ENCODE results near the gene SUSD4. TPM values are rescaled to one million over a fixed set of nuclear protein-coding genes. Genes with fewer than 3 reads are reported as not detected.

SUSD4 gene
- total and polyA plus RNA-seq, 2 of the 4 experiments (the other 2 are of a cell fraction) = 1.8 to 2.7 TPM

DNA sequence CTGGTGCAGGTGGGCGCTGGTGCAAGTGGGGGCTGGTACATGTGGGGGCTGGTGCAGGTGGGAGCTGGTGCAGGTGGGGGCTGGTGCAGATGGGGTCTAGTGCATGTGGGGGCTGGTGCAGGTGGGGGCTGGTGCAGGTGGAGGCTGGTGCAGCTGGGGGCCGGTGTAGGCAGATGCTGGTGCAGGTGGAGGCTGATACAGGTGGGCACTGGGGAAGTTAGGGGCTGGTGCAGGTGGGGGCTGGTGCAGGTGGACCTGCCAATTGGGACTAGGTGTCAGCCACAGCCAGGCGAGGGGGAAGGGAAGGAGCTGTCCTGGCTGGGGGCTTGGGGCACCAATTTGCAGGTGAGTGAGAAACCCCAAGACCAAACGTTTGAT is 174.5 kb downstream of the SUSD4 start:
- H2BK120ac ChIP-seq (ENCODE audit: low read depth, low read length) = no peak overlapping the region
- H4K20me1 ChIP-seq (ENCODE audit: insufficient read depth, low read length) = no peaks in the 10 kb centered on the region
- H3K36me3 ChIP-seq (ENCODE audit: control insufficient read depth, insufficient read depth, low read length) = no peaks in the 10 kb centered on the region
- no peak overlapping the region for H3K14ac ChIP-seq (replicated peaks; ENCODE audit: low read depth, low read length)
- H3K4me1 ChIP-seq (ENCODE audit: control insufficient read depth, insufficient read depth, low read length) = no peaks in the 10 kb centered on the region
- ChIA-PET CTCF (no interaction called here), POLR2A (ENCODE audit: unreplicated experiment) (no interaction called here)
- H2AK9ac ChIP-seq (replicated peaks; ENCODE audit: low read depth, low read length, poor library complexity) = no peak overlapping the region
- H3K4me3 ChIP-seq (ENCODE audit: insufficient read depth, low read depth, low read length) = no peak overlapping the region
- H2BK15ac ChIP-seq (ENCODE audit: low read depth, low read length) = no peak overlapping the region
- H3K9me1 ChIP-seq (ENCODE audit: insufficient read depth, low read length) = no peaks in the 10 kb centered on the region
- no peak overlapping the region for H2BK20ac ChIP-seq (ENCODE audit: low read depth, low read length)
- 92% methylated on average over 2 of the region's 4 CpGs; no CpG with 5 or more reads in 1 of the 2 experiments for WGBS, 2 experiments (ENCODE audit: extremely low coverage in 2 of 2, insufficient read length in 1 of 2)
- TF ChIP-seq NFE2L2 (IDR thresholded peaks at IDR 0.05; ENCODE audit: low read depth, low read length) (no peak), RCOR1 (IDR thresholded peaks at IDR 0.05; ENCODE audit: insufficient replicate concordance, low read length) (no peak), POLR2A (IDR thresholded peaks at IDR 0.05; ENCODE audit: low read depth, low read length) (no peak), MAZ (IDR thresholded peaks at IDR 0.05; ENCODE audit: borderline replicate concordance, low read depth, low read length) (no peak), RFX5 (IDR thresholded peaks at IDR 0.05; ENCODE audit: low read depth, low read length) (no peak), BHLHE40 (IDR thresholded peaks at IDR 0.05; ENCODE audit: low read depth, low read length) (no peak), RAD21 (IDR thresholded peaks at IDR 0.05; ENCODE audit: low read length) (no peak), CEBPB (IDR thresholded peaks at IDR 0.05; ENCODE audit: low read depth, low read length) (no peak), FOS (IDR thresholded peaks at IDR 0.05; ENCODE audit: low read depth, low read length) (no peak)
- TF ChIP-seq, protein P1, sequence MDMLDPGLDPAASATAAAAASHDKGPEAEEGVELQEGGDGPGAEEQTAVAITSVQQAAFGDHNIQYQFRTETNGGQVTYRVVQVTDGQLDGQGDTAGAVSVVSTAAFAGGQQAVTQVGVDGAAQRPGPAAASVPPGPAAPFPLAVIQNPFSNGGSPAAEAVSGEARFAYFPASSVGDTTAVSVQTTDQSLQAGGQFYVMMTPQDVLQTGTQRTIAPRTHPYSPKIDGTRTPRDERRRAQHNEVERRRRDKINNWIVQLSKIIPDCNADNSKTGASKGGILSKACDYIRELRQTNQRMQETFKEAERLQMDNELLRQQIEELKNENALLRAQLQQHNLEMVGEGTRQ (IDR thresholded peaks at IDR 0.05; ENCODE audit: low read depth, low read length) = no peak
- TF ChIP-seq, protein P2, sequence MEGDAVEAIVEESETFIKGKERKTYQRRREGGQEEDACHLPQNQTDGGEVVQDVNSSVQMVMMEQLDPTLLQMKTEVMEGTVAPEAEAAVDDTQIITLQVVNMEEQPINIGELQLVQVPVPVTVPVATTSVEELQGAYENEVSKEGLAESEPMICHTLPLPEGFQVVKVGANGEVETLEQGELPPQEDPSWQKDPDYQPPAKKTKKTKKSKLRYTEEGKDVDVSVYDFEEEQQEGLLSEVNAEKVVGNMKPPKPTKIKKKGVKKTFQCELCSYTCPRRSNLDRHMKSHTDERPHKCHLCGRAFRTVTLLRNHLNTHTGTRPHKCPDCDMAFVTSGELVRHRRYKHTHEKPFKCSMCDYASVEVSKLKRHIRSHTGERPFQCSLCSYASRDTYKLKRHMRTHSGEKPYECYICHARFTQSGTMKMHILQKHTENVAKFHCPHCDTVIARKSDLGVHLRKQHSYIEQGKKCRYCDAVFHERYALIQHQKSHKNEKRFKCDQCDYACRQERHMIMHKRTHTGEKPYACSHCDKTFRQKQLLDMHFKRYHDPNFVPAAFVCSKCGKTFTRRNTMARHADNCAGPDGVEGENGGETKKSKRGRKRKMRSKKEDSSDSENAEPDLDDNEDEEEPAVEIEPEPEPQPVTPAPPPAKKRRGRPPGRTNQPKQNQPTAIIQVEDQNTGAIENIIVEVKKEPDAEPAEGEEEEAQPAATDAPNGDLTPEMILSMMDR (conservative IDR thresholded peaks at IDR 0.05; ENCODE audit: low read depth, low read length) = no peak
- no peaks in the 10 kb centered on the region for H3K79me1 ChIP-seq (ENCODE audit: low read depth in 1 of 2, low read length in 2 of 2)
- H3K27me3 ChIP-seq (ENCODE audit: control insufficient read depth, insufficient read depth, low read length) = peaks cover 7% of the 10 kb centered on the region
- dilution Hi-C loops (cut with HindIII; ENCODE audit: low sequenced_read_pairs, unreplicated experiment) = no loop called here
- H3K9me3 ChIP-seq (ENCODE audit: control insufficient read depth, insufficient read depth, low read length) = no peaks in the 10 kb centered on the region
- no peak overlapping the region for H2AK5ac ChIP-seq (ENCODE audit: low read depth, low read length)
- H4K91ac ChIP-seq (ENCODE audit: insufficient read depth, low read depth, low read length) = no peak overlapping the region
- H4K8ac ChIP-seq (ENCODE audit: low read depth in 2 of 2, low read length in 2 of 2) = no peak overlapping the region
- H3K4me2 ChIP-seq (ENCODE audit: low read depth, low read length) = no peak overlapping the region
- intact Hi-C loops (cut with micrococcal nuclease) = no loop called here
- no TSS peak for BruUV-seq (replicated peaks)
- no peak overlapping the region for H4K5ac ChIP-seq (ENCODE audit: low read depth, low read length)
- no peak overlapping the region for H3K27ac ChIP-seq (ENCODE audit: insufficient read depth, low read length)
- no peak overlapping the region for H3K23ac ChIP-seq (ENCODE audit: low read depth, low read length)
- no peak overlapping the region for H3K4ac ChIP-seq (ENCODE audit: low read depth, low read length)
- DNase-seq = no peak
- no peak overlapping the region for H3K56ac ChIP-seq (ENCODE audit: extremely low read depth, insufficient read depth, low read length)
- no peak for ATAC-seq (ENCODE audit: low read depth)
- in situ Hi-C loops (cut with MboI; ENCODE audit: low sequenced_read_pairs) = no loop called here
- H2BK5ac ChIP-seq (ENCODE audit: low read depth, low read length, poor library complexity, severe bottlenecking) = no peak overlapping the region
- H3K18ac ChIP-seq (ENCODE audit: low read depth, low read length) = no peak overlapping the region
- no peak overlapping the region for H3K9ac ChIP-seq (ENCODE audit: low read depth, low read length)
- no peak overlapping the region for H2AFZ ChIP-seq (replicated peaks; ENCODE audit: low read length, poor library complexity)
